Stimulated activated CD4-positive, alpha-beta T cell treated with anti-CD3 and anti-CD28 coated beads, Interleukin-12 subunit alpha, Interleukin-12 subunit beta, amount 100 ng/mL, for 4 hours (primary cell): ENCODE measurements around the gene MBNL1.
"Not testable (repeated sequence)": the region's sequence is repeated elsewhere in the genome, so short reads cannot be mapped to it uniquely, and the experiment has no call there.

Experiments used
- DNase-seq: peaks from one replicate; pipeline ENCODE4 v3.0.0-alpha.2; 2020

The MBNL1 gene

DNA sequence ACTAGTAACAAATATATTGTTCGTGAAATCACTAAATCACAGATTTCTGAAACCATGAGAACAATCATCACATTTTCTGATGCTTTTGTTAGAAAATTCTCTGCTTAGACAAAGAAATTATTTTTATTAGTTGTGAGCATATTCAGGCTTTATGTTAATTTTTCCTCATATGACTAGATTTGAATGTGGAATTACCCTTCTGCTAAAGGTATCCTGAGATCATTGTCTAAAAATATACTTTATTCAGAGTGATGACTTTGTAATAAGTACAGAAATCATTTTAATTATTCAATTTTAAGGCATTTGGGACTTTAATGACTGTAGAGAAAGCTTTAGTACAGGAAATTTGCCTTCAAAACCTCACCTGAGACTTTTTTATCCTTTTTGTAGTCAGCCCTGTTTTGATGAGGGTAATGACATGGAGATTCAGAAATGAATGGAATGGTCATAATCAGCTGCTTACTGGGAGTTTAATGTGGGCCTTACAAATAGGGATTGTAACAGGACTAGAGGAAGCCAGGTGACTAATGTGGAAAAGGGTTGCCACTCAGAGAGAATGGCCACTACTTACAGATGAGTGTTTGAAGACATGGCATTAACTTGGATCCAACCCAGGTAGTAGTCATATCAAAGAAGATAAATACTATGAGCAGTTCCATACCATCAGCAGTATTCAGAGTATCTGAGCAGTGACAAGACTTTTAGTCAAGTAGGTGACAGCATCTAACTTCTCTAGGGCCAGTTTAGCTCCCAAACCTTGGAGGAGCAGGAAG lies 148.3 kb downstream of the MBNL1 start:
- no peak for DNase-seq

DNA sequence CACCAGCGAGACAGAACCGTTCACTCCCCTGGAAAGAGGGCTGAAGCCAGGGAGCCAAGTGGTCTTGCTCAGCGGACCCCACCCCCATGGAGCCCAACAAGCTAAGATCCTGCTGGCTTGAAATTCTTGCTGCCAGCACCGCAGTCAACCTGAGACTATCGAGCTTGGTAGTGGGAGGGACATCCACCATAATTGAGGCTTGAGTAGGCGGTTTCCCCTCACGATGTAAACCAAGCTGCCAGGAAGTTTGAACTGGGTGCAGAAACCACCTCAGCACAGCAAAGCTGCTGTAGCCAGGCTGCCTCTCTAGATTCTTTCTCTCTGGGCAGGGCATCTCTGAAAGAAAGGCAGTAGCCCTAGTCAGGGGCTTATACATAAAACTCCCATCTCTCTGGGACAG lies 151.0 kb downstream of the MBNL1 start:
- no peak for DNase-seq

- DNase-seq: no peak
These were observed 152.4 kb downstream of the MBNL1 start for GRCh38 chr3:152421162-152421561.

DNA sequence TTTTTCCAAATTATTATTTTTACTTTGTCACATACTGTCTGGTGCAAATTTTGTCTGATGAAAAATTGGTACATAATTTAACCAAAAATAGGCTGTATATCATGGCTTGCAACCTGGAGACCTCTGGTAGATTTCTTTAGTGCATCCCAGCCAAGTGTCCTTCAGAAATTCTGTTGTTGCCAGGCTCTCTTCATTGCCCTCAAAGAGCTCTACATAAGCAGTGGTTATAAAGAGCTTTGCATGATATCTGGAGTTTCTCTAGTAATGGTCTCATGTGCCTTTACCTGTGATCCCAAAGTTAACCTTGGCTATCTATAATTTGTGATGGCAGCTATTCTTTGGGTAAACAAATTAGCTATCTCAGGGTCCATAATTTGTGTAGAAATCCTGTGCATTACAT lies 157.7 kb downstream of the MBNL1 start:
- DNase-seq: no peak

GRCh38 chr3:152428577-152428976 lies 159.8 kb downstream of the MBNL1 start:
- no peak for DNase-seq

DNA sequence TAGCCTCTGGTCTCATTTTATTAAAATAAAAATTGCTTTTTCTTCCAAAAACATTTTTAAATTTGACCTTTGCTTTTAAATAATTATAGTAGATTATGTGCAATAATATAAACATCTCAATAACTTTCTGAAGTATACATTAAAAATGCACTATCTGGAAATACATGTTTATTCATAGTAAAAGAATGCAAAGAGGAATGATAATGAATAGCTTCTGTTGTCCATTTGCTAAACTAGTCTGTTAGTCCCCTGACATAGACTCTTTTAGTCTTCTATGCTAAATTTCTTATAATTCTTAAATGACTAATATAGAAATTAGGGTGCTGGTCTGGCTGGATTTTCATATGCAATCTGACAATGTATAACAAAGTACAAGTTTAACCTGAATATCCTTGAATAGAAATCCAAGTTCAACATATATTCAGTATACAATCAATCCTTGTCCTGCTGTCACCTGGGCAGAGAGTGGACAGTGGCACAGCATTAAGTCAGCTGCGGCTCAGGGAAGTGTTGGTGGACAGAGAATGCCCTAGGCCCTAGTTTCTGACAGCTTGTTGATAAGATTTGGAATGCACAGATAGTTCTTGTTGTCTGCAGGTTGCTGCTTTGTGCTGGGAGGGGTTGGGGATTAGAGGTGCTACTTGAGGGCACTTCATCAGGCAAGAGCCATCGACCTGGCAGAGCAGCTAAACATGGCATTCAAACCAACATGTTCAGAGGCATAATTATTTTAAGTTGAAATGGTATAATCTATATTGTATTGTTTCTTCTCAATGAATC lies 161.7 kb downstream of the MBNL1 start:
- DNase-seq: no peak

GRCh38 chr3:152434142-152434541 lies 165.4 kb downstream of the MBNL1 start:
- DNase-seq: no peak

GRCh38 chr3:152435210-152435609 lies 166.5 kb downstream of the MBNL1 start:
- not testable (repeated sequence) for DNase-seq

GRCh38 chr3:152436707-152437590 lies 168.2 kb downstream of the MBNL1 start:
- no peak for DNase-seq

DNA sequence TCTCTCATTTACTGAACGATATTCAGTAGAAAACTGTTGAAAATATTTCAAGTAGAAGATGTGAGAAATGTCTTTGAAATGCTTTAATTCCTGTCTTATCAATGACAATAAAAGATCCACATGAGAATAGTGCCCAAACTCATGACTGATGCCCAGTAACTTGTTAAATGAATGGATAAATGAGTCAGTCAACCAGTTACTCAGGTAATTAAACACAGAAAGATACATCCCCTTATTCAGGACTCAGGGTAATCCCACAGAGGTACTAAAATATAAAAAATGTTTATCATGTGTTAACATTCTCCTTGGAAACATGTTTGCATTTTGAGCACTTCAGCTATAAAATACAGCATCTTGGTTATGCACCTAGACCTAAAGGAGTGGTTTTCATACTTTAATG lies 169.5 kb downstream of the MBNL1 start:
- no peak for DNase-seq

DNA sequence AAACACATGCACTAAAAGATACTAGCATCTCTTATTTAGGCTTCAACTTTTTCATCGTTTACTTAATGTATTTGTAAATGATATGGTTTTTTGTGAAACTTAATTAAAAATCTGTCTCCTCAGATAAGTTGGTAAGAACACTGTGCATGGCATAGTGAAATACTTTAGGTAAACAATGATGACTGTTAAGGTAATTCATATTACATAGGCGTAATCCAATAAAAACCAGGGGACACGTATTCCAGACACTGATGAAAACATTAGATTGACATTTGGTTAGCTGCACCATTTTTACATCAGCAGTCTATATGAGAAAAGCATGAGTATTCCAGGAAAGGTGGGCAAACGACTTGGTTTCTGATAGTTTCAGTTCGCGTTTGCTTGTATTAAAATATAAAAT lies 170.0 kb downstream of the MBNL1 start:
- DNase-seq: no peak

DNA sequence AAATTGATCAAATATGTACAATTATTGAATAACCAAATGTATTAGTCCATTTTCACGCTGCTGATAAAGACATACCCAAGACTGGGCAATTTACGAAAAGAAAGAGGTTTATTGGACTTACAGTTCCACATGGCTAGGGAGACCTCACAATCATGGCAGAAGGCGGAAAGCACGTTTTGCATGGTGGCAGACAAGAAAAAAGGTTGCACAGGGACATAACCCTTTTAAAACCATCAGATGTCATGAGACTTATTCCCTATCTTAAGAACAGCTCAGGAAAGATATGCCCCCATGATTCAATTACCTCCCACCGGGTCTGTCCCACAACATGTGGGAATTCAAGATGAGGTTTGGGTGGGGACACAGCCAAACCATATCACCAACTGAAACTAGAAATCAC lies 171.5 kb downstream of the MBNL1 start:
- DNase-seq: not testable (repeated sequence)

DNA sequence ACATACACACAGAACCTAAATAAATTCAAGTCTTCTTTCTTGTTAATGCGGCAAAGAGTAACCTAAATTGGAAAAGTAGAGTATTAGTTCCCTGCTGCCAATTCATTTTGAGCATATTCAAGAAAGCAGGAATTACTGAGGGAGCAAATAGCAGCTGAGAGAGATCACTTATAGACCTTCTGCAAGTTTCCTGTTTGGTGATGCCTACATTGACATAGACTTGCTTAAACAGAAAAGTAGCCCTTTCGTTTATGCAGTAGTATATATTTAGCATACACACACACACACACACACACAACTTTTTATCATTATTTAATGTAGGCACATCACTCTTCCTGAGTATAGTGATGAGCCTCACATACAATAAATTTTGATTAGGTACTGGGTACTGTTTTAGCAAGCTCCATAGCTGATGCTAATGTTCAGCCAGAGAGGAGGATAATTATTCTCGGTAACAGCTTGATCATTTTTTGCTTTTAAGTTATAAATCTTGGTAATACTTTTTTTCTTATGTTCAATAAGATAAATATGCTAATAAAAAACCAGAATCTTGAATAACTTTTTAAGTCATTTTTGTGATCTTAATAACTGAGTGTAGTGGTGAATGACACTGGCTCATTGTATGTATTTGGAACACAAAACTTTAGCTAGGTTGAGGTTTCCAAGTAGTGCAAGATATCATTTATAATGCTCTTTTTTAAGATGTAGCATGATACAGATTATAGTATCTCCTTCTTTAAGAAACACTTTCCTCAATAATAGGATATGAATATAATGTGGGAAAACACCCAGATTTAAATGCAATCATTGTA lies 174.7 kb downstream of the MBNL1 start:
- no peak for DNase-seq

DNA sequence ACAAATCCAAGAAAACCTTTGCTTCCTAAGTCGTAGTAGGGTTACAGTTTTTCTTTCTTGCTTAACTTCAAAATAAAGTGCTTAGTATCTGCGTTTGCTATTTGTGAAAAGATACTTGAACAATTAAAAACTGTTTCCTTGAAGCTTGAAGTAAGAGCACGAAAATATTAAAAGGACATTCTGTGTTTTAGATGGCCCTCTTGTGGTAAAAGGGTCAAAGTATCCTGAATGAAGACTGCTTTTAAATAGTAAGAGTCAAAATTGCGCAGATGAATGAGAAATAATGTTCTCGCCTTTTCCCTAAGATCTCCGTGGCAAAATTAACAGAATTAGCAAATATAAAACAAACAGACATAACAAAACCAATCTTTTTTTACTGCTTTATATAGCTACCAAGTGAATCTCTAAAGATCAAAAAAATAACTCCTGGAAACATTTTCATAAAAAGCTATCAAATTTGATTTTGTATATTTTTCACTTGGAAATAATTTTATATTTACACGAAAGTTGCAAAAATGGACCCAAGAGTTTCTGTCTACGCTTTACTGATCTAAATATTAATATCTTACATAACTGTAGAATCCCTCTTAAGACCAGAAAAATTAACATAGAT lies 175.4 kb downstream of the MBNL1 start:
- no peak for DNase-seq

DNA sequence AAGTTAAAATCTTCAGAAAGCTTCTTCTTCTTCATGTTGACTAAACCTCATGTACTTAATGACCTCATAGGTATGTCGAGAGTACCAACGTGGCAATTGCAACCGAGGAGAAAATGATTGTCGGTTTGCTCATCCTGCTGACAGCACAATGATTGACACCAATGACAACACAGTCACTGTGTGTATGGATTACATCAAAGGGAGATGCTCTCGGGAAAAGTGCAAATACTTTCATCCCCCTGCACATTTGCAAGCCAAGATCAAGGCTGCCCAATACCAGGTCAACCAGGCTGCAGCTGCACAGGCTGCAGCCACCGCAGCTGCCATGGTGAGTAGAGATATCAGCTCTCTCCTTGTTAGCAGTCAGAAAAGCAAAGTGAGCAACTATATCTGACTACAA lies 176.5 kb downstream of the MBNL1 start:
- DNase-seq: no peak

- no peak for DNase-seq
These were observed 177.8 kb downstream of the MBNL1 start for GRCh38 chr3:152446495-152446894.

GRCh38 chr3:152447511-152447910 lies 178.8 kb downstream of the MBNL1 start:
- no peak for DNase-seq

GRCh38 chr3:152448091-152448490 lies 179.4 kb downstream of the MBNL1 start:
- no peak for DNase-seq

- DNase-seq: no peak
These were observed 183.6 kb downstream of the MBNL1 start for GRCh38 chr3:152452318-152452717.

GRCh38 chr3:152454076-152454875 lies 185.5 kb downstream of the MBNL1 start:
- no peak for DNase-seq

DNA sequence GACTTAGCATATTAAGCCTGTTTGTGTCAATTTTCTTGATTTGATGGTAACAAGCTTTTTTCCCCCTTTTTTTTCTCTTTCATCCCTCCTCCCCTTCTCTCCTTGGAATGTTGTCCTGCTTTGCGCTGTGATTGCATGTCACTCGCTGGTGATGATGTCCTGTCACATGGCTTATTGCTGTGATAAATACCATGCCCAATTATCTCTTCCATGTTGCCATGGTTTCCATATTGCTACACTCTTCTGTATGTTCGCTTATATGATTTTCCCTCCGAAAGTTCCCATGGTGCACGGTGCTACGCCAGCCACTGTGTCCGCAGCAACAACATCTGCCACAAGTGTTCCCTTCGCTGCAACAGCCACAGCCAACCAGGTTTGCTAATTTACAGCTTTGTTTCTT lies 187.3 kb downstream of the MBNL1 start:
- DNase-seq: no peak
